K562 (cell line): ENCODE data around the gene TMEM79. TPM values are rescaled to one million over a fixed set of nuclear protein-coding genes. Genes with fewer than 3 reads are reported as not detected.

Experiments
- ESRRB ChIP-seq: fragments of 250-450 bp; sonication (Bioruptor Pico); IDR thresholded peaks from 2 replicates; pipeline ENCODE4 v1.5.0; 2020; ENCODE audit warnings: mild to moderate bottlenecking, moderate library complexity, borderline replicate concordance
- FOSL1 ChIP-seq: fragments of 200-800 bp; sonication (Bioruptor generic); conservative IDR thresholded peaks from 2 replicates; pipeline ENCODE4 v1.6.1; 2016; ENCODE audit warnings: missing genetic modification characterization, missing compliant biosample characterization
- FOXM1 ChIP-seq, 2 experiments: fragments of 450-650 bp in 1 of 2; sonication (generic) in 1 of 2; formaldehyde crosslinking in 1 of 2; IDR thresholded peaks; 2 replicates each; pipeline versions ENCODE4 v1.6.1 to v1.9.0; 2017 to 2022; ENCODE audit warnings: low read depth in 2 of 2, mild to moderate bottlenecking in 2 of 2, missing genetic modification reagents in 1 of 2, moderate library complexity in 1 of 2
- MAZ ChIP-seq, 2 experiments: fragments of 450-650 bp in 1 of 2; sonication (generic) in 1 of 2; formaldehyde crosslinking; IDR thresholded peaks in 1 of 2; conservative IDR thresholded peaks in 1 of 2; 2 replicates each; pipeline versions ENCODE4 v1.4.0 to v1.5.0; 2020; ENCODE audit warnings: mild to moderate bottlenecking in 1 of 2, missing genetic modification reagents in 1 of 2
- MXD1 ChIP-seq: fragments of 250-450 bp; sonication (Bioruptor Pico); IDR thresholded peaks from 2 replicates; pipeline ENCODE4 v1.8.0; 2021; ENCODE audit warnings: borderline replicate concordance, mild to moderate bottlenecking, moderate library complexity; ENCODE audit not compliant: poor library complexity, severe bottlenecking
- NR2C1 ChIP-seq, 2 experiments: fragments of 450-650 bp; IDR thresholded peaks; 2 replicates each; pipeline ENCODE4 v1.6.1; 2017; ENCODE audit warnings: mild to moderate bottlenecking in 2 of 2, antibody characterized with exemption in 1 of 2, inconsistent platforms in 1 of 2, missing compliant biosample characterization in 1 of 2, missing genetic modification characterization in 1 of 2
- NR3C1 ChIP-seq: sonication (generic); formaldehyde crosslinking; IDR thresholded peaks from 2 replicates; pipeline ENCODE4 v1.8.1; 2022; ENCODE audit warnings: missing genetic modification reagents
- RAD21 ChIP-seq, 2 experiments: fragments of 250-450 bp in 1 of 2; fragments of 450-650 bp in 1 of 2; sonication (Bioruptor Pico) in 1 of 2; formaldehyde crosslinking in 1 of 2; IDR thresholded peaks in 1 of 2; conservative IDR thresholded peaks in 1 of 2; 2 replicates each; pipeline versions ENCODE4 v1.4.0 to v1.8.0; 2020 to 2022; ENCODE audit warnings: mild to moderate bottlenecking in 2 of 2, moderate library complexity in 1 of 2
- SP2 ChIP-seq: IDR thresholded peaks from 2 replicates; pipeline ENCODE4 v1.6.1; 2011; ENCODE audit warnings: mild to moderate bottlenecking, low read depth, low read length, moderate library complexity; ENCODE audit not compliant: poor library complexity, severe bottlenecking; ENCODE audit errors: extremely low read depth
- SRSF9 ChIP-seq: fragments of 200-400 bp; formaldehyde crosslinking; IDR thresholded peaks from 2 replicates; pipeline ENCODE4 v1.6.1; 2017; ENCODE audit warnings: low read depth, low read length, borderline replicate concordance
- TCF7 ChIP-seq: sonication (generic); IDR thresholded peaks from 2 replicates; pipeline ENCODE4 v1.6.1; 2016; ENCODE audit warnings: antibody characterized with exemption, borderline replicate concordance
- ZC3H8 ChIP-seq: fragments of 450-650 bp; IDR thresholded peaks from 2 replicates; pipeline ENCODE4 v1.6.1; 2017
- ZHX1 ChIP-seq: fragments of 150-350 bp; conservative IDR thresholded peaks from 2 replicates; pipeline ENCODE4 v1.6.1; 2014; ENCODE audit warnings: low read length
- ZNF384 ChIP-seq: IDR thresholded peaks from 2 replicates; pipeline ENCODE4 v1.6.1; 2012; ENCODE audit warnings: low read depth, low read length, improper control_type of control experiment
- ZNF431 ChIP-seq: sonication (generic); formaldehyde crosslinking; IDR thresholded peaks from 2 replicates; pipeline ENCODE4 v1.8.0; 2022; ENCODE audit warnings: mild to moderate bottlenecking, missing genetic modification reagents
- ZNF780A ChIP-seq: fragments of 250-450 bp; sonication (Bioruptor Pico); IDR thresholded peaks from 2 replicates; pipeline ENCODE4 v1.5.0; 2021; ENCODE audit warnings: mild to moderate bottlenecking
- polyA plus RNA-seq, 8 experiments: library from polyadenylated mRNA; depleted of rRNA in 4 of 8; stranded (reverse) in 5 of 8; unstranded in 3 of 8; fragments of >200 nt; fragmentation: Nextera tagmentation in 2 of 8; fragmentation: Illumina TruSeq in 1 of 8; extraction: Ambion mirVana in 2 of 8; extraction: Trizol in 1 of 8; gene quantifications; 2 replicates each; pipeline versions ENCODE4 v1.2.1 to v1.2.3, GENCODE V29; 2011 to 2014; ENCODE audit warnings: inconsistent platforms in 1 of 8, missing spikeins in 1 of 8
- total RNA-seq, 7 experiments: library from RNA; depleted of rRNA in 6 of 7; stranded (reverse); fragments of >200 nt in 6 of 7; fragmentation: Illumina TruSeq in 2 of 7; extraction: Trizol in 2 of 7; gene quantifications; 2 replicates each; pipeline versions ENCODE4 v1.2.1 to v1.2.3, GENCODE V29; 2011 to 2021; ENCODE audit warnings: low replicate concordance in 1 of 7
- TF ChIP-seq, protein P1 (sequence below), 2 experiments: fragments of 250-450 bp in 1 of 2; fragments of 450-650 bp in 1 of 2; sonication (Bioruptor Pico) in 1 of 2; IDR thresholded peaks; 2 replicates each; pipeline versions ENCODE4 v1.6.1 to v1.8.0; 2016 to 2021; ENCODE audit warnings: mild to moderate bottlenecking in 2 of 2, moderate library complexity in 2 of 2, missing compliant biosample characterization in 1 of 2, missing genetic modification characterization in 1 of 2
- TF ChIP-seq, protein P2 (sequence below), 2 experiments: IDR thresholded peaks; 2 replicates each; pipeline ENCODE4 v1.6.1; 2011; ENCODE audit warnings: borderline replicate concordance in 1 of 2, control low read depth in 1 of 2, low read depth in 1 of 2, low read length in 1 of 2, mild to moderate bottlenecking in 1 of 2, mixed read lengths in 1 of 2, moderate library complexity in 1 of 2; ENCODE audit not compliant: insufficient read depth in 1 of 2, insufficient read length in 1 of 2, poor library complexity in 1 of 2, severe bottlenecking in 1 of 2; ENCODE audit errors: extremely low read depth in 1 of 2

TMEM79 gene
- total and polyA plus RNA-seq, 9 of the 15 experiments (the other 6 are each of a cell fraction or from before 2014, with no cell fraction given) = 0.69 to 6.8 (median 4.0) TPM

DNA sequence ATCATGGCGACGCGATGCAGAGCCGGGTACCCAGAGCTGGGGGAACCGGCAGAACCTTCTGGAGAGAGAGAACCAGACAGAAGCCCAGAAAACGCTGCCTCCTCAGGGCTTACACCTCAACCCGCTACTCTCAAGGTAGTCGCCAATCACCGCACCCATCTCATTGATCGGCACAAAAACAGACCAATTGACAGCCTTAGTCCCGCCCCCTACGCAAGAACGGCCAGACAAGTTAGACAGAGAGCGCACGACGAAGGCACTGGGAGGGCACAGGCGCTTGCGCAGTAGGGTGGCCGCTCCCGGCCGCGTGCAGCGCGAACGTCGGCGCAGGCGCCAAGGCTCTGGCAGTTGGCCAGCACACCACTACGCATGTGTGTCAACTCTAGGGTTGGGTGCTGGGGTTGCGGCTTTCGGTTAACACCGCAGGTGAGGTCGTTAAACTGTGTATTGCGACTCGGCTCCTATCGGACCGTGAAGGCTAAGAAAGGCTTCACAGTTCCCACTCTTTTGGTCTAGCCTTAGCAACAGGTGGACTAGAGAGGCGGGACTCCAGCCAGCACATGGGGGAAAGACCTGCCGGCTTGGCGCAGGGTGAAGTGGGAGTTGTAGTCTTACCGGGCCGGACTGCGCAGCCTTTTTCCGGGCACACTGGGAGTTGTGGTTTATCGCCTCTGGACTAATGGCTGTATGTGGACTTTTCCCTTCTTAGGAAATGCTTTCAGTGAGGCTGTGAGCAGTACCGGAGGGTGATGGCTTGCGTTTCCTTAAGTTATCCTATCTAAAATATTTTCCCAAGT lies 54.3 kb downstream of the TMEM79 start, which contains the start of the genes CCT3 and TSACC (continued):
- peak; percentile 66 for TF ChIP-seq NR2C1 (IDR thresholded peaks at IDR 0.05)
- TF ChIP-seq NR2C1 (tag; IDR thresholded peaks at IDR 0.05) = peak; percentile 84
- no peak for TF ChIP-seq NR3C1
- no peak for TF ChIP-seq FOXM1 (IDR thresholded peaks at IDR 0.05; ENCODE audit: low read depth)
- TF ChIP-seq FOXM1 (CRISPR knock-in tag; IDR thresholded peaks at IDR 0.05; ENCODE audit: low read depth) = no peak
- TF ChIP-seq ESRRB = no peak
- TF ChIP-seq TCF7 = peak; percentile 37; the same call in 1 of the 2 replicates
- no peak for TF ChIP-seq ZC3H8
- peak; percentile 90 for TF ChIP-seq SP2
- peak; percentile 27; the same call in 1 of the 2 replicates for TF ChIP-seq FOSL1 (tag)
- TF ChIP-seq, protein P1, sequence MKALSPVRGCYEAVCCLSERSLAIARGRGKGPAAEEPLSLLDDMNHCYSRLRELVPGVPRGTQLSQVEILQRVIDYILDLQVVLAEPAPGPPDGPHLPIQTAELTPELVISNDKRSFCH (CRISPR knock-in tag; IDR thresholded peaks at IDR 0.05) = no peak
- TF ChIP-seq, protein P1 (tag; IDR thresholded peaks at IDR 0.05) = 0 out of 2 replicates have a peak, but pooled peaks have one; percentile 23
- 0 out of 2 replicates have a peak, but pooled peaks have one; percentile 11 for TF ChIP-seq ZNF384
- no peak for TF ChIP-seq RAD21 (CRISPR knock-in tag; conservative IDR thresholded peaks at IDR 0.05 in 1 of 2, IDR thresholded peaks at IDR 0.05 in 1 of 2)
- TF ChIP-seq ZNF780A (CRISPR knock-in tag) = no peak
- TF ChIP-seq, protein P2, sequence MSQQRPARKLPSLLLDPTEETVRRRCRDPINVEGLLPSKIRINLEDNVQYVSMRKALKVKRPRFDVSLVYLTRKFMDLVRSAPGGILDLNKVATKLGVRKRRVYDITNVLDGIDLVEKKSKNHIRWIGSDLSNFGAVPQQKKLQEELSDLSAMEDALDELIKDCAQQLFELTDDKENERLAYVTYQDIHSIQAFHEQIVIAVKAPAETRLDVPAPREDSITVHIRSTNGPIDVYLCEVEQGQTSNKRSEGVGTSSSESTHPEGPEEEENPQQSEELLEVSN (IDR thresholded peaks at IDR 0.05; ENCODE audit: borderline replicate concordance in 1 of 2, extremely low read depth in 1 of 2, insufficient read depth in 1 of 2, insufficient read length in 1 of 2, low read depth in 1 of 2, low read length in 1 of 2, poor library complexity in 1 of 2, severe bottlenecking in 1 of 2) = peak; percentile 74 to 75
- no peak for TF ChIP-seq SRSF9
- peak; percentile 74 to 75; a peak in 3 of 4 replicates for TF ChIP-seq MAZ (CRISPR knock-in tag; conservative IDR thresholded peaks at IDR 0.05 in 1 of 2, IDR thresholded peaks at IDR 0.05 in 1 of 2)
- no peak for TF ChIP-seq ZHX1
- peak; percentile 81 for TF ChIP-seq MXD1 (CRISPR knock-in tag)
- no peak for TF ChIP-seq ZNF431 (CRISPR knock-in tag)
